WTC11 (cell line): ENCODE results near the gene TRIM59.

Experiments used
- AFF4 ChIP-seq: sonication (generic); formaldehyde crosslinking; IDR thresholded peaks from 2 replicates; pipeline ENCODE4 v1.8.1; 2023; ENCODE audit warnings: mild to moderate bottlenecking, missing genetic modification reagents, borderline replicate concordance
- ATF3 ChIP-seq: sonication (generic); formaldehyde crosslinking; conservative IDR thresholded peaks from 2 replicates; pipeline ENCODE4 v1.8.1; 2022; ENCODE audit warnings: mild to moderate bottlenecking, missing genetic modification reagents
- CREB1 ChIP-seq: sonication (generic); formaldehyde crosslinking; IDR thresholded peaks from 2 replicates; pipeline ENCODE4 v1.8.0; 2023; ENCODE audit warnings: mild to moderate bottlenecking, missing genetic modification reagents
- CTCF ChIP-seq: fragments of 200-600 bp; IDR thresholded peaks from 2 replicates; pipeline ENCODE4 v1.8.0; 2022; ENCODE audit warnings: antibody characterized with exemption
- ELF4 ChIP-seq: sonication (generic); formaldehyde crosslinking; IDR thresholded peaks from 2 replicates; pipeline ENCODE4 v1.8.1; 2022; ENCODE audit warnings: low read depth, mild to moderate bottlenecking, moderate library complexity, missing genetic modification reagents
- FOXP1 ChIP-seq: sonication (generic); formaldehyde crosslinking; IDR thresholded peaks from 2 replicates; pipeline ENCODE4 v1.8.0; 2022; ENCODE audit warnings: missing genetic modification reagents, mild to moderate bottlenecking, moderate library complexity, borderline replicate concordance
- IRF2 ChIP-seq: sonication (generic); formaldehyde crosslinking; IDR thresholded peaks from 2 replicates; pipeline ENCODE4 v1.8.0; 2022; ENCODE audit warnings: low read depth, missing genetic modification reagents, borderline replicate concordance
- MAX ChIP-seq: sonication (generic); formaldehyde crosslinking; IDR thresholded peaks from 2 replicates; pipeline ENCODE4 v1.8.0; 2022; ENCODE audit warnings: mild to moderate bottlenecking, missing genetic modification reagents
- SP1 ChIP-seq: sonication (generic); formaldehyde crosslinking; conservative IDR thresholded peaks from 2 replicates; pipeline ENCODE4 v1.8.1; 2022; ENCODE audit warnings: missing genetic modification reagents
- TEAD4 ChIP-seq: sonication (generic); formaldehyde crosslinking; IDR thresholded peaks from 2 replicates; pipeline ENCODE4 v1.8.0; 2022; ENCODE audit warnings: mild to moderate bottlenecking, missing genetic modification reagents
- TP53 ChIP-seq: sonication (generic); formaldehyde crosslinking; IDR thresholded peaks from 2 replicates; pipeline ENCODE4 v1.8.1; 2023; ENCODE audit warnings: mild to moderate bottlenecking, missing genetic modification reagents
- USF1 ChIP-seq: sonication (generic); formaldehyde crosslinking; IDR thresholded peaks from 2 replicates; pipeline ENCODE4 v1.8.0; 2022; ENCODE audit warnings: mild to moderate bottlenecking, missing genetic modification reagents
- USF2 ChIP-seq: sonication (generic); formaldehyde crosslinking; IDR thresholded peaks from 2 replicates; pipeline ENCODE4 v1.8.1; 2023; ENCODE audit warnings: mild to moderate bottlenecking, missing genetic modification reagents, moderate library complexity
- ZNF263 ChIP-seq: sonication (generic); formaldehyde crosslinking; IDR thresholded peaks from 2 replicates; pipeline ENCODE4 v1.8.1; 2022; ENCODE audit warnings: low read depth, mild to moderate bottlenecking, moderate library complexity, missing genetic modification reagents

- no peak for TF ChIP-seq CTCF
- no peak for TF ChIP-seq ELF4 (CRISPR knock-in tag)
- no peak for TF ChIP-seq ATF3
- TF ChIP-seq IRF2 (CRISPR knock-in tag), result no peak
- TF ChIP-seq USF1 (CRISPR knock-in tag), result 0 out of 2 replicates have a peak, but pooled peaks have one; percentile 12
- no peak for TF ChIP-seq USF2 (CRISPR knock-in tag)
- TF ChIP-seq CREB1 (CRISPR knock-in tag), result no peak
- TF ChIP-seq TEAD4, result no peak
- TF ChIP-seq FOXP1 (CRISPR knock-in tag), result no peak
- no peak for TF ChIP-seq ZNF263
- no peak for TF ChIP-seq MAX
- no peak for TF ChIP-seq TP53 (CRISPR knock-in tag)
- peak; percentile 74 for TF ChIP-seq SP1 (CRISPR knock-in tag)
- TF ChIP-seq AFF4 (CRISPR knock-in tag), result no peak
Measured at GRCh38 chr3:160399125-160400029, 50.2 kb downstream of the TRIM59 start, which contains the start of the genes IFT80 and SMC4.
